ENCODE results near the gene OR4D1. TPM values are rescaled to one million over a fixed set of nuclear protein-coding genes. Genes with fewer than 3 reads are reported as not detected.

OR4D1 gene
- total and polyA plus RNA-seq, 2 donors (not counting 1 experiment from before 2014, with no cell fraction given) = not detected

DNA sequence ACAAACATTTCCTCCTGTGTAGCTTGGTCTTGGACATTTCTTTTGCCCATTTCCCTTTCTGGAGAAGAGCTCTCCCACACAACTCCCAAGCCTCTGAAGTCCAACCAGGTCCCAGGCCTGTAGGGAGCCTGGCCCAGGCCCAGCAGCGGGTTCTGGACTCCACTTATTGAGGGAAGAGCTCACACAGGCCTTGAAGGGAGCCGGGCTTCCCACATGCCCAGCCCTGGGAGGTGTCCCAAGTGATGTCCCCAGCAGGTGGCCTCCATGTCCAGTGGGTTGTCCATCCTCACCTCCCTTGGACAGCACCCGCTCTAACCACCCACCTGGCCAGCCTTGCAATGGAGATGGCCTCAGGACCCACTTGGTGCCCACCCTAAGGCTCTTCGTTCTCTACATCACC is 38.4 kb downstream of the OR4D1 start:
- H3K79me2 ChIP-seq (ENCODE audit: control insufficient read depth, insufficient read depth, low read length) = no peaks in the 10 kb centered on the region
- DNase-seq (ENCODE audit: low read depth in 2 of 2) = no peak
- no peak overlapping the region for H3K27ac ChIP-seq (ENCODE audit: insufficient read depth, low read length)
- H3K4me2 ChIP-seq (ENCODE audit: extremely low read depth, insufficient read depth, low read length) = no peak overlapping the region
- H3K4me3 ChIP-seq (replicated peaks in 1 of 4; ENCODE audit: control extremely low read depth in 1 of 4, insufficient read depth in 1 of 4, low read depth in 3 of 4, low read length in 4 of 4) = no peak overlapping the region
- H3K4me1 ChIP-seq (ENCODE audit: control insufficient read depth, extremely low read depth, insufficient read depth, low read length) = peaks cover 9% of the 10 kb centered on the region
- TF ChIP-seq, protein P1, sequence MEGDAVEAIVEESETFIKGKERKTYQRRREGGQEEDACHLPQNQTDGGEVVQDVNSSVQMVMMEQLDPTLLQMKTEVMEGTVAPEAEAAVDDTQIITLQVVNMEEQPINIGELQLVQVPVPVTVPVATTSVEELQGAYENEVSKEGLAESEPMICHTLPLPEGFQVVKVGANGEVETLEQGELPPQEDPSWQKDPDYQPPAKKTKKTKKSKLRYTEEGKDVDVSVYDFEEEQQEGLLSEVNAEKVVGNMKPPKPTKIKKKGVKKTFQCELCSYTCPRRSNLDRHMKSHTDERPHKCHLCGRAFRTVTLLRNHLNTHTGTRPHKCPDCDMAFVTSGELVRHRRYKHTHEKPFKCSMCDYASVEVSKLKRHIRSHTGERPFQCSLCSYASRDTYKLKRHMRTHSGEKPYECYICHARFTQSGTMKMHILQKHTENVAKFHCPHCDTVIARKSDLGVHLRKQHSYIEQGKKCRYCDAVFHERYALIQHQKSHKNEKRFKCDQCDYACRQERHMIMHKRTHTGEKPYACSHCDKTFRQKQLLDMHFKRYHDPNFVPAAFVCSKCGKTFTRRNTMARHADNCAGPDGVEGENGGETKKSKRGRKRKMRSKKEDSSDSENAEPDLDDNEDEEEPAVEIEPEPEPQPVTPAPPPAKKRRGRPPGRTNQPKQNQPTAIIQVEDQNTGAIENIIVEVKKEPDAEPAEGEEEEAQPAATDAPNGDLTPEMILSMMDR (conservative IDR thresholded peaks at IDR 0.05 in 1 of 2, IDR thresholded peaks at IDR 0.05 in 1 of 2; ENCODE audit: low read depth in 1 of 2, low read length in 2 of 2) = no peak
- no peak for TF ChIP-seq EZH2 (IDR thresholded peaks at IDR 0.05; ENCODE audit: low read length, missing control alignments)
- H3K9ac ChIP-seq (ENCODE audit: insufficient read depth, low read length) = no peak overlapping the region
- H4K20me1 ChIP-seq (ENCODE audit: control insufficient read depth, extremely low read depth, insufficient read depth, low read length) = no peaks in the 10 kb centered on the region
- H2AFZ ChIP-seq (ENCODE audit: low read length) = no peak overlapping the region
- H3K9me3 ChIP-seq (ENCODE audit: control insufficient read depth, insufficient read depth, low read depth, low read length) = no peaks in the 10 kb centered on the region
- H3K27me3 ChIP-seq (ENCODE audit: control insufficient read depth, insufficient read depth, low read length) = peaks cover 8% of the 10 kb centered on the region
- H3K36me3 ChIP-seq (ENCODE audit: control insufficient read depth, insufficient read depth, low read length) = no peaks in the 10 kb centered on the region

DNA sequence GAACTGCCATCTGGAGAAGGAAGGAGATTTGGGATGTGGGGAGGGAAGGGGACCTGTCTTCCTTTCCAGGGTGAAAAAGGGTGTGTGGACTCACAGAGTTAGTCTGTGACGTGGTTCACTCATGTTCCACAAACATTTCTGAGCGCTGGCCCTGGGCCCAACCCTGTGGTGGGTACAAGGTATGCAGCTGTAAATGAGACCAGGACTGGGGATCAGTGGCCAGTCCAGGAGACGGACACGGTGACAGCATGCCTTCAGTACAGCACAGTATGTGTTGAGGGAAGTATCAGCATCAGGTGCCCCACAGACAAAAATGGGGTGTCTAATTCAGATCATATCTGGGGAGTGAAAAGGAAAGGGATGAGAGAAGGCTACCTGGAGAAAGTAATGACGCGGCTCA is 38.9 kb downstream of the OR4D1 start:
- Histone ChIP-seq H3K4me2 (ENCODE audit: extremely low read depth, insufficient read depth, low read length) (no peak overlapping the region), H3K4me3 (replicated peaks in 1 of 4; ENCODE audit: control extremely low read depth in 1 of 4, insufficient read depth in 1 of 4, low read depth in 3 of 4, low read length in 4 of 4) (no peak overlapping the region), H3K27me3 (ENCODE audit: control insufficient read depth, insufficient read depth, low read length) (peaks cover 8% of the 10 kb centered on the region), H3K9me3 (ENCODE audit: control insufficient read depth, insufficient read depth, low read depth, low read length) (no peaks in the 10 kb centered on the region), H2AFZ (ENCODE audit: low read length) (no peak overlapping the region), H3K27ac (ENCODE audit: insufficient read depth, low read length) (no peak overlapping the region), H3K79me2 (ENCODE audit: control insufficient read depth, insufficient read depth, low read length) (no peaks in the 10 kb centered on the region), H3K36me3 (ENCODE audit: control insufficient read depth, insufficient read depth, low read length) (no peaks in the 10 kb centered on the region), H3K4me1 (ENCODE audit: control insufficient read depth, extremely low read depth, insufficient read depth, low read length) (peaks cover 9% of the 10 kb centered on the region), H4K20me1 (ENCODE audit: control insufficient read depth, extremely low read depth, insufficient read depth, low read length) (no peaks in the 10 kb centered on the region), H3K9ac (ENCODE audit: insufficient read depth, low read length) (no peak overlapping the region)
- no peak for DNase-seq (ENCODE audit: low read depth in 2 of 2)
- TF ChIP-seq, protein P1 (conservative IDR thresholded peaks at IDR 0.05 in 1 of 2, IDR thresholded peaks at IDR 0.05 in 1 of 2; ENCODE audit: low read depth in 1 of 2, low read length in 2 of 2) = no peak
- no peak for TF ChIP-seq EZH2 (IDR thresholded peaks at IDR 0.05; ENCODE audit: low read length, missing control alignments)

DNA sequence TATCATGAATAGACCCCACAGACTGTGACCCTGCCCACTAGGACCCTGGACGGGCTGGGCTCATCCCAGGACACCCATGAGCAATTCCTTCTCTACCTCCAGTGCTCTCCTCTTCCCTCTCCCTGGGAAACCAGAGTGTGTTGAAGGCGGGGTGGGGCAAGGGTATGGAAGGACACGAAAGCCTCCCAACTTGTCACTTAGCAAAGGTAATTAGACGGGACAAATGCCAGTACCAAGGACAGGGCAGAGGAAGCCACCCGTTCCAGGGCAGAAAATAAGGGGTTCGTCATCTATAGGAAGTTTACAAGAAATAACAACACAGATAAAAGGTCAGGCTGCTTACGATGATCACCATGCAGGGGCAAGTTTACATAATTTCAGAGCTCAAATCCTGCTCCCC is 39.5 kb downstream of the OR4D1 start:
- Histone ChIP-seq H3K79me2 (ENCODE audit: control insufficient read depth, insufficient read depth, low read length) (no peaks in the 10 kb centered on the region), H3K4me1 (ENCODE audit: control insufficient read depth, extremely low read depth, insufficient read depth, low read length) (peaks cover 9% of the 10 kb centered on the region), H3K9me3 (ENCODE audit: control insufficient read depth, insufficient read depth, low read depth, low read length) (no peaks in the 10 kb centered on the region), H3K4me3 (replicated peaks in 1 of 4; ENCODE audit: control extremely low read depth in 1 of 4, insufficient read depth in 1 of 4, low read depth in 3 of 4, low read length in 4 of 4) (no peak overlapping the region), H3K27ac (ENCODE audit: insufficient read depth, low read length) (no peak overlapping the region), H3K4me2 (ENCODE audit: extremely low read depth, insufficient read depth, low read length) (no peak overlapping the region), H2AFZ (ENCODE audit: low read length) (no peak overlapping the region), H4K20me1 (ENCODE audit: control insufficient read depth, extremely low read depth, insufficient read depth, low read length) (no peaks in the 10 kb centered on the region), H3K27me3 (ENCODE audit: control insufficient read depth, insufficient read depth, low read length) (peaks cover 8% of the 10 kb centered on the region), H3K9ac (ENCODE audit: insufficient read depth, low read length) (no peak overlapping the region), H3K36me3 (ENCODE audit: control insufficient read depth, insufficient read depth, low read length) (no peaks in the 10 kb centered on the region)
- TF ChIP-seq EZH2 (IDR thresholded peaks at IDR 0.05; ENCODE audit: low read length, missing control alignments) = no peak
- TF ChIP-seq, protein P1 (conservative IDR thresholded peaks at IDR 0.05 in 1 of 2, IDR thresholded peaks at IDR 0.05 in 1 of 2; ENCODE audit: low read depth in 1 of 2, low read length in 2 of 2) = no peak
- DNase-seq (ENCODE audit: low read depth in 2 of 2) = no peak

Data from fibroblast of lung (primary cell).